ENCODE results near the gene LRRC14B.
"Not testable (repeated sequence)": the region's sequence is repeated elsewhere in the genome, so short reads cannot be mapped to it uniquely, and the experiment has no call there.

Gene LRRC14B

DNA sequence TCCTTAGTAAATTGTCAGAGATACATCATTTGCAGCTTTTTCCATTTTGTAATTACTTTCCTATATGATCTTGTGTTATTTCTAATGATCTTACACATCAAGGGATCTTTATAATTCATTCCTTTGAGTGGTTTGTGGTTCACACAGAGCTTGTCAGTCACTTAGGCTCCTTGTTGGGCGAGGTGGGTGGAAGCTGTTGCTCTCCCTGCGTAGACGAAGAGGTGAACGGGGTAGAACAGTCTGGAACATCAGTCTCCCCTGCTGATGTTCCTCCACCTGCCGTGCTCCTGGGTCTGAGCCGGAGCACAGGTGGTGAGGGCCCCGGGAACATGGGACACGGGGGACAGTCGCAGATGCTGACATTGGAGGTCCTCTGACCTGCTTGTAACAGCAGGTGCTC, 44.2 kb downstream of the LRRC14B start:
- DNase-seq, result peak in 12 of 56 donors; percentile 2 to 44 (median 16)

GRCh38 chr5:237931-238330, 46.6 kb downstream of the LRRC14B start:
- DNase-seq, result peak in 15 of 56 donors; percentile 2 to 64 (median 10)

GRCh38 chr5:240550-240949, 49.3 kb downstream of the LRRC14B start:
- not testable (repeated sequence) for DNase-seq

DNA sequence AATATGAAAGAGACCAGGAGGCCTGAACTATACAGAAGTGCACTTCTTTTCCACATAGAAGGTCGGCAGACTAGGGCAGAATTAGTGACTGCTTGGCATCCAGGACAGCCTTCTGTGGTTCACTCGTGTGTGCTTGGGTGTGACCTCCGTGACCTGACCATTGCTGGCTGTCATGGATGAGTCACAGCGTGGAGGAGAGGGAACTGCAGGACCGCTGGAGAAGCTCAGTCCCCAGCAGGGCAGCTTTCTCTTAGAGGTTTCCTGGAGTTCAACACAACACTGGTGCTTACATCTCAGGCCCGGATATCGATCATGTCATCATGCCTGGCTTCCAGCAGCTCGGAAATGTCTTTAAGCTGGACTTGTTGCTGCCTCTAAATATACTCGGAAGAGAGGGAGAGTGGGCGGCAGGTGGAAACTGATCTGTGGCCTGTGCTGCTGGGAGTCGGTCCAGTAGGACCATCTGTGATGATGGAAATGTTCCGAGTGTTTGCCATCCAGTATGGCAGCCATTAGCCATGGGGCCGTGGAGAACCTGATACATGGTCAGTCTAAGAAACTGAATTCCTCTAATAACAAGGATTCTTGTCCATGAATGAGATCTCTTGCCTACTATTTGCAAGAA, 49.9 kb downstream of the LRRC14B start:
- not testable (repeated sequence) for DNase-seq

DNA sequence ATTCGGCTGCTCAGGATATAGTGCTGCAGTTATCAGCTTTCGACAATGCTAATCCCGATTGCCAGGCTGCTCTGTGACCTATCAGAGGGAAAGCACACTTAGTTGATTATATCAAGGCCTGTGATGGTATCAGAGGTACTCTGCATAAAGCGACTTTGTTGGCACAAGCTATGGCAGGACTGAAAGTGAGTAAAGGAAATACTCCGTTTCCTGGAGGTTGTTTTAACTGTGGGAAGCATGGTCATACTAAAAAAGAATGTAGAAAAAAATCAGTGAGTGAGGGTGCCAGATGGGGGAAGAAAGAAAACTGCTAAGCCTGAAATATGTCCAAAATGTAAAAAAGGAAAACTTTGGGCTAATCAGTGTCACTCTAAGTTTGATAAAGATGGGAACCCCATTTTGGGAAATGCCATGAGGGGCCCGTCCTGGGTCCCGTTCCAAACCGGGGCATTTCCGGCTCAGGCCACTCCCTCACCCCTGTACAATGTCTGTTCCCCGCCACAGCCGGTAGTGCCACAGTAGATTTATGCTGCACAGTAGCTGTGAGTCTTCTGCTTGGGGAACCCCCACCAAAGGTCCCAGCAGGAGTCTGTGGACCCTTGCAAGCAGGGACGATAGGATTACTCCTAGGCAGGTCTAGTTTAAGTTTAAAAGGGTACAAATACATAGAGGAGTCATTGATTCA, 52.5 kb downstream of the LRRC14B start:
- not testable (repeated sequence) for DNase-seq

GRCh38 chr5:245717-246116, 54.4 kb downstream of the LRRC14B start:
- not testable (repeated sequence) for DNase-seq

Data from nucleus accumbens (tissue), 56 donors.